NAMALWA (cell line): ENCODE data around the gene DCAF12.
"Not testable (repeated sequence)": the region's sequence is repeated elsewhere in the genome, so short reads cannot be mapped to it uniquely, and the experiment has no call there.

ENCODE experiments used
- DNase-seq: peaks from one replicate; pipeline ENCODE4 v3.0.0-alpha.2; 2015; ENCODE audit warnings: low spot score

DCAF12 gene

DNA sequence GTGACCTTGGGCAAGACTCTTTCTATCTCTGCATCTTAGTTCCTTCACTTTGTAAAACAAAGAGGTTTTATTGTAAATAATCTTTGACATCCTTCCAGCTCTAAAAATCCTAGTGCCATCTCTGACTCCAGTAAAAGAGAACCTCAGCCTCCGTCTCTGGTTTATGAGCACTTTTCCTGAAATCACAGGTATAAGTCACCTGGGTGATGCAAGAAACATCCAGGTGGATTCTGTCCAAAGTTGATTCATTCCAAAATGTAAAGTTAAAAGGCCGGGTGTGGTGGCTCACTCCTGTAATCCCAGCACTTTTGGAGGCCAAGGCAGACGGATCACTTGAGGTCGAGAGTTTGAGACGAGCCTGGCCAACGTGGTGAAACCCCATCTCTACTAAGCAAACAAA, 56.7 kb downstream of the DCAF12 start:
- DNase-seq: no peak

DNA sequence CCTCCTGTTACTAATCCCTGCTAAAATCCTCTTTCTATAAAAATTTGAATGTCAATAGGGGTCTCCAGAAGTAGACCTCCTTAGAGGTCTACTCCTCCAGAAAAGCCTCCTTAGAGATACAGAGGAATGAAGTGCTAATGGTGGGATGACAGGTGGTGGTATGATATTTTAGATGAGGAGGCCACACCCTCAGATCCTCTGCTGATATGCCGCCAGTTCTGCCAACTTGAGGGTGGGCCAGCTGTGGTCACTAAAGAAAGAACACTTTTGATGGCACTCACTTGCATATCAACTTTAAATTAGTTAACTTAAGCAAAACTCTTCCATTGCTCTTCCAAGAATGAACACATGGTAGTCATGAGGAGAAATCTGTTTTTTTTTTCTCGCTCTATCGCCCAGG, 61.0 kb downstream of the DCAF12 start:
- no peak for DNase-seq

DNA sequence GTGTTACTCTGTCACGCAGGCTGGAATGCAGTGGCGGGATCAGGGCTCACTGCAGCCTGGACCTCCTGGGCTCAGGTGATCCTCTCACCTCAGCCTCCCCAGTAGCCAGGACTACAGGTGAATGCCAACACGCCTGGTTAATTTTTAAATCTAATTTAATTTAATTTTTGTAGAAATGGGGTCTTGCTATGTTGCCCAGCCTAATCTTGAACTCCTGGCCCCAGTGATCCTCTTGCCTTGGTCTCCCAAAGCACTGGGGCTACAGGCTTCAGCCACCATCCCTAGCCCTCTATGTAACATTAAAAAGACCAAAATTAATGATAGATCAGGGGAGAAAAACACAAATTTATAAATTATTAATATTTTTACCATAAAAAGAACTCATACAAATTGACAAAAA, 66.5 kb downstream of the DCAF12 start:
- no peak for DNase-seq

DNA sequence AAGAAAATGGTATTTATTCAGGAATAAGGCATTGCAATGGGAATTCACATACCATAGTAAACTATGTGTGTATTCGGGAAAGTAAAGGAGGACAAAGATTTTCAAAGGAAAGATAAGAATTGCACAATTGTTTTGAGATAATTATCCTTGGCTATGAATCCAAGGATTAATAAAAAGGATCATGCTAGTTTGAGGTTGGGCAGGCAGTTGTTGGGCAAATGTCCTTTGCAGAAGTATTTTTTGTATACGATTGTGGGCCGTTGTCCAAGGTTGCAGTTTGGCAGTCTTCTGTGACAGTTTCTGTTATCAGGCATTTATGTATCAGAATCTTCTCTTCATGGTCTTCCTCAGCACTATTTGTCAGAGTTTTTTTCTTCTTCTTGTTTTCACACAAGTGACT, 67.2 kb downstream of the DCAF12 start:
- no peak for DNase-seq

DNA sequence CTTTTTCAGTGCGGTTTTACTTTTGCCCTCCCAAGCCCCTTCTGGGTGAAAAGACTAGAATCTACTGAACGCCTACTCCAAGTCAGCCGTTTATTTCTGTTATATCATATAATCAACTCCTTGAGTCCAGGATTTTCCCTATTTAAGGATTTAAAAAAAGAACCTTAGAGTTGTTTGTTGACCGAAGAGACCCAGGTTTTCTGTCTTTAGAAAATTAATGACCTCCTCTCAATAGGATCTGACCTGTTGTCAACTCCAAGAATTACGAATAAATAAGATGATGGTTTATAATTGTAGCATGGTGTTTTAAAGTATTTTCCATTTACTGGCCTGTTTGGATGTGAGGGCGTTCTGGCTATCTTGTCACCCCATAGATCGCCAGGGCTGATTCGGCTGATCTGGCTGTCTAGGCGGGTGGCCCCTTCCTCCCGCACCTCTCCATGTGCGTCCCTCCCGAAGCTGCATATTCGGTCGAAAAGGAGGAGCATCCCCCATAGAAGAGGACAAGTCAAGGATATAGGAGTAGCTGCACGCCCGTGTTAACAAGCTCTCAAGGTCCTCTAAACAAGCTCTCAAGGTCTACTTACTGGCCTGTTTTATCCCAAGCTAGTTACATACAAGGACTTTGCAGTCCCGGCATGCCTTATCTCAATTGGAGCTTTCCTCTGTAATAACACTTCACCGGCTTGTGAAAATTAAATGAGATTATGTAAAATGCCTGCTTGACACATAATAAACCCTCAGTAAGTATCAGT, 76.7 kb downstream of the DCAF12 start:
- no peak for DNase-seq

DNA sequence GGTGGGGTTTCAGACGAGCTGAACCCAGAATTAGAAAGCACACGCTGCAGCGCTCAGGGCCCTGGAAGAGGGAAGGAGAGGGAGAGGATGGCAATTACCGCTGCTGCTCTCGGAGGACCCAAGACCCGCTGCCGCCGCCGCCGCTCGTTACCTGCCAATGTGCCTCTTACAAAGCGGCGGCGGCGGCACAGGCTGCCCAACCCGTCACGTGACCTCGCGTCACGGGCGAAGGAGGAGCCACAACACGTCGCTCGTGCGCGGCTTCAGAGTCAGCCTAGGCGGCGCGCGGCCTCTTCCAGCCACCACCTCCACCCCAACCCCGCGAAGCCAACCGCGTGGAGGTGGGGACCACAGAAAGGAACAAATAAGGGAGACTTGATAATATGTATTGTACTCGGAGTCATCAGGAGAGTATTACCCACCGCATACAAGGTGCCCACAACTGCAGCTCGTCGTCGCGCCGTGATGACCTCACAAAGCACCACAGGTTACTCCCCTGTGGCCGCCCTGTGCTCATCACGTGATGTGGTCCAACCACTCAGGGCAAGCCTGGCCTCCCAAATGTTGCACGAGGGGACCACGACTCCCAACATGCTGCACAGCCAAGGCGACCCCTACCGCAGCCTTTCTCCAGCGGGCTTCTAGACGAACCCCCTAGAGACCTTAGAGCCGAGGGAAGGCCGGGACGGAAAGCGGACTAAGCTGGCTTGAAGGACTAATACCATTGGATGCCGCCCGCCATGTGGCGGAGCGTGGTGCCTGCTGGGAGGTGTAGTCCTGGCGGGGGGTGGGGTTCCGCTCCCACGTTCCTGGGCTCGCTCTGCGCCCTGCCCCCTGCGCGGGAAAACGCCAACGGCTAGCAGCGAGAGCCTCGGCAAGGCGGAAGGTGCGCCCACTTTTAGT, 77.5 kb downstream of the DCAF12 start, which contains the start of gene UBAP2:
Gene UBAP2, minus strand, starts transcription at position 161 of the 903 bp plus-strand sequence. CDS start 31,739 bp downstream, outside the sequence.
- DNase-seq: peak; percentile 98

DNA sequence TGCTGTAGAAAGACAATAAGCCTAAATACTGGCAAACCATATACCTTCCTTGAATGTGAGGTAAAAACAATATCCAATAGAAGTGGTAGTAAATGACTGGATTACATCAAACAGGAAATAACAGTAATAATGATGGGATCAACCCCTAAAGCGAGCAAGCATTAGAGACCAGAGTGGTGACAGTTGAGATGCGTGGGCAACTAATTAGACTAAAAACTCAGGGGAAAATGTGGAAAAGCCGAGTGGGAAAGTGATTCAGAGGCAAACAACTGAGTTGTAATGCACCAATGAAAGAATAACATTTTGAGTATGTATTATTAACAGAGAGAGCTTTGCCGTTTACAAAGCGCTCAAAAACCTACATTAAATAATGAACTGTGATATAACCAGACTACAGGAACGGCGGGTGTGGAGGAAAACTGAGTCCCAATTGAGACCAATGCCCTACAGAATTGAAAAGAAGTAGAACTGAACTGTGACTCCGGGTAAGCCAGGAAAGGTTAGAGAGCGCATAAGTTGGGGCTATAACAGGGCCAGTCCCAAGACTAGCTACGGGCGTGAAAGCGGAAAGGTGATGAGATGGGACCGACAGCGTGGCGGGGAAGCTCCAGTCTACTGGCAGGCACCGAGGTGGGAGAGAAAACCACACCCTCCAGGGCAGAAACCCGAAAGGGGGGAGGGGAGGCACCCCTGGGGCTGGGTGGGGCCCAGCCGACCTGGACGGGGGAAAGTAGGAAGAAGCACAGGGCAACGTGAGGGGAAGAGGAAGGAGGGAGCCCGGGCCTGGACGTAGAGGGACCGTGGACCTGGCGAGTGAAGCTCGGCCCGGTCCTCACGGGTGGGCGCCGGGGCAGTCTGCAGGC, 78.4 kb downstream of the DCAF12 start:
- peak; percentile 70 for DNase-seq

DNA sequence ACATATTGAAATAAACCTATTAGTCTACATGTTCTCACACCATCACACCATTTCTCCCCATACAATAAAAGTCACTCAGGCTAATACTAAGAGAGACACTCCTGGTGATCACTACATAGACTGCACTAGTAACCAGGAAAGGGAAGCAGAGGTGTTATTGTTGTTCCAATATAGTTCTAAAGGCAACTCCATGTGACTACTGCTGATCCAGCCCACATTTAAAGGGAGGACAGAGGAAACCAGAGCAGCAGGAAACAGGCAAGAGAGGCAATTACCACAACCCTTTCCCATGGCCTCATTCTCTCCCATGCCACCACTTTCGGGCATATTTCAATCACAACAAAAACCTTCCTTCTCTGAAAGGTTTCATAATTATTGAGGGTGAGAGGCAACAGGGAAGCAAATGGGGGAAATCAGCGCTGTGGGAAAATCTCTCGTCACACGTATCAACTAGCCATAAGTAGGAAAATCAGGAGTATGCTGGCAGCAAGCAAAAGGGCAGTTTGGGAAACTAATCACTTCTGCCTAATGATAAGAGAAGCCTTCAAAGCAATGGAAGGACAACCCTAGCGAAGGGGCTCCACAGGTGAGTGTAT, 79.6 kb downstream of the DCAF12 start:
- peak; percentile 38 for DNase-seq

DNA sequence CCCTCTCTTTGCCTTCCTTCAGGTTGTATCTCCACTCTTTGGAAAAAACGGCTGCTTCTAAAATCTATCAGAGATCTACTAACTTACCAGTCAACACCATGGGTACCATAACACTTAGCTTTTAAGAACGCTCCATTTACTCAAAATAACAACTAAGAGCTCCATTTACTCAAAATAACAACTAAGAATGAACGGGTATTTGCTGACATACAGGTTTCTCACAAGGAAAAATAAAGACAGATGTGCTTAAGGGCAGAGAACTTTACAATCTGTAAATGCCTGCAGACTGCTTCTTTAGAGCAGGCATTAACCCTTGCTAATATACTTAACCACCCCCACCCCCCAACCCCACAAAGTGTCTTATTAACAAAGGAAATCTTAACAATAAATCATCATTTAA, 80.6 kb downstream of the DCAF12 start:
- no peak for DNase-seq

DNA sequence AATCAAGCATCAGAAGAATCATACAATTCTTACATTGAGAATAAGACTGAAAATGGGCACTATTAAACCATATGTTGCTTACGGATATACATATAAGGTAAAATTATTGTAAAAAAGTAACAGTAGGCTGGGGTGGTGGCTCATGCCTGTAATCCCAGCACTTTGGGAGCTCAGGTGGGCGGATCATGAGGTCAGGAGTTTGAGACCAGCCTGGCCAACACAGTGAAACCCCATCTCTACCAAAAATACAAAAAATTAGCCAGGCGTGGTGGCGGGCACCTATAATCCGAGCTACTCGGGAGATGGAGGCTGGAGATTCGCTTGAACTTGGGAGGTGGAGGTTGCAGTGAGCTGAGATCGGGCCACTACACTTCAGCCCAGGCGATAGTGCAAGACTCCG, 84.4 kb downstream of the DCAF12 start:
- DNase-seq: not testable (repeated sequence)

DNA sequence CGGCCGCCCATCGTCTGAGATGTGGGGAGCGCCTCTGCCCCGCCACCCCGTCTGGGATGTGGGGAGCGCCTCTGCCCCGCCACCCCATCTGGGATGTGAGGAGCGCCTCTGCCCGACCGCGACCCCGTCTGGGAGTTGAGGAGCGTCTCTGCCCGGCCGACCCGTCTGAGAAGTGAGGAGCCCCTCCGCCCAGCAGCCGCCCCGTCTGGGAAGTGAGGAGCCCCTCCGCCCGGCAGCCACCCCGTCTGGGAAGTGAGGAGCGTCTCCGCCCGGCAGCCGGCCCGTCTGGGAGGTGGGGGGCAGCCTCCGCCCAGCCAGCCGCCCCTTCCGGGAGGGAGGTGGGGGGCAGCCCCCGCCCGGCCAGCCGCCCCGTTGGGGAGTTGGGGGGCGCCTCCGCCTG, 87.6 kb downstream of the DCAF12 start:
- DNase-seq: not testable (repeated sequence)

DNA sequence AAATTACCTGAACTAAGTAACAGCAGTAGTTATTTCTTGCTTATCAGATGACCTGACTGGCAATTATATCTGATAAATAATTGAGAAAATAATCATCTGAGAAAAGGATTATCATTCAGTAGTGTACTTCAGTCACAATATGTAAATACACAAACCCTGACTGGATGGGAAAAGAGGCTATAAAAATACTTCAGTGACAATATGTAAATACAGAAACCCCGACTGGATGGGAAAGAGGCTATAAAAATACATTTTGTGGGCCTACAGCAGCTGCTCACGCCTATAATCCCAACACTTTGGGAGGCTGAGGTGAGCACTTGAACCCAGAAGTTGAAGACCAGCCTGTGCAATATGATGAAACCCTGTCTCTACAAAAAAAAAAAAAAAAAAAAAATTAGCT, 88.9 kb downstream of the DCAF12 start:
- DNase-seq: no peak

DNA sequence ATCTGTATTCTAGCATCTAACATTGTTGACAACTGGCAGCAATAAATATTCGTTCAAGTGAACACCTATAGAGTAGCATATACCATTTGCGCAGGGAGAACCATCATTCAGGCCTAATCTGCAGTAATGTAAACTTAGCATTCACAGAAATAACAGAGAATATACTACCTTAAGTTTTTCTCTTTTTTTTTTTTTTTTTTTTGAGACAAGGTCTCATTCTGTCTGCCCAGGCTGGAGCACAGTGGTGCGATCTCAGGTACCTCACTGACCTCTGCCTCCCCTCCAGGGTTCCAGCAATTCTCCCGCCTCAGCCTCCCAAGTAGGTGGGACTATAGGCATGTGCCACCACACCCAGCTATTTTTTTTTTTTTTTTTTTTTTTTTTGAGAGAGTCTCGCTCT, 89.9 kb downstream of the DCAF12 start:
- no peak for DNase-seq
